Measurements from ENCODE around the gene JARID2.

Gene JARID2

GRCh38 chr6:15337582-15337981, 91.7 kb downstream of the JARID2 start:
- no peaks in the 10 kb centered on the region for H3K9me3 ChIP-seq (ENCODE audit: insufficient read depth, low read length)
- no peaks in the 10 kb centered on the region for H3K36me3 ChIP-seq (ENCODE audit: low read length)
- H4K20me1 ChIP-seq (ENCODE audit: low read depth, low read length): peaks cover 13% of the 10 kb centered on the region; the same call in 1 of the 2 replicates
- H3K9ac ChIP-seq (ENCODE audit: low read length): no peak overlapping the region
- no peak overlapping the region for H3K4me3 ChIP-seq (ENCODE audit: insufficient read depth, low read length, poor library complexity, severe bottlenecking)
- no peak overlapping the region for H3K27ac ChIP-seq (ENCODE audit: low read depth, low read length)
- no peak overlapping the region for H3K4me2 ChIP-seq (ENCODE audit: low read depth, low read length, poor library complexity, severe bottlenecking)
- no peaks in the 10 kb centered on the region for H3K79me2 ChIP-seq (ENCODE audit: insufficient read depth, low read length)
- H3F3A ChIP-seq (ENCODE audit: insufficient read depth): no peaks in the 10 kb centered on the region
- H2AFZ ChIP-seq (ENCODE audit: low read depth, low read length, severe bottlenecking): no peak overlapping the region
- no peak for TF ChIP-seq EZH2phosphoT487 (conservative IDR thresholded peaks at IDR 0.05; ENCODE audit: low read length)
- no peak for TF ChIP-seq CTCF (IDR thresholded peaks at IDR 0.05; ENCODE audit: insufficient read depth, low read length, poor library complexity, severe bottlenecking)
- no peaks in the 10 kb centered on the region for H3K27me3 ChIP-seq (ENCODE audit: low read length)
- no peaks in the 10 kb centered on the region for H3K9me2 ChIP-seq (replicated peaks; ENCODE audit: insufficient read depth, low read length)

- no peaks in the 10 kb centered on the region for H3F3A ChIP-seq (ENCODE audit: insufficient read depth)
- no peaks in the 10 kb centered on the region for H3K9me3 ChIP-seq (ENCODE audit: insufficient read depth, low read length)
- no peak overlapping the region for H3K4me2 ChIP-seq (ENCODE audit: low read depth, low read length, poor library complexity, severe bottlenecking)
- no peaks in the 10 kb centered on the region for H3K27me3 ChIP-seq (ENCODE audit: low read length)
- TF ChIP-seq EZH2phosphoT487 (conservative IDR thresholded peaks at IDR 0.05; ENCODE audit: low read length): no peak
- no peak for TF ChIP-seq CTCF (IDR thresholded peaks at IDR 0.05; ENCODE audit: insufficient read depth, low read length, poor library complexity, severe bottlenecking)
- H3K27ac ChIP-seq (ENCODE audit: low read depth, low read length): no peak overlapping the region
- no peaks in the 10 kb centered on the region for H3K79me2 ChIP-seq (ENCODE audit: insufficient read depth, low read length)
- H3K9ac ChIP-seq (ENCODE audit: low read length): no peak overlapping the region
- no peaks in the 10 kb centered on the region for H3K36me3 ChIP-seq (ENCODE audit: low read length)
- no peak overlapping the region for H3K4me3 ChIP-seq (ENCODE audit: insufficient read depth, low read length, poor library complexity, severe bottlenecking)
- H4K20me1 ChIP-seq (ENCODE audit: low read depth, low read length): peaks cover 15% of the 10 kb centered on the region; the same call in 1 of the 2 replicates
- H2AFZ ChIP-seq (ENCODE audit: low read depth, low read length, severe bottlenecking): no peak overlapping the region
- no peaks in the 10 kb centered on the region for H3K9me2 ChIP-seq (replicated peaks; ENCODE audit: insufficient read depth, low read length)
These were observed 92.6 kb downstream of the JARID2 start for GRCh38 chr6:15338476-15338875.

GRCh38 chr6:15339081-15339480, 93.2 kb downstream of the JARID2 start:
- Histone ChIP-seq H3F3A (ENCODE audit: insufficient read depth) (no peaks in the 10 kb centered on the region), H3K4me2 (ENCODE audit: low read depth, low read length, poor library complexity, severe bottlenecking) (no peak overlapping the region), H4K20me1 (ENCODE audit: low read depth, low read length) (peaks cover 15% of the 10 kb centered on the region; the same call in 1 of the 2 replicates), H3K9me3 (ENCODE audit: insufficient read depth, low read length) (no peaks in the 10 kb centered on the region), H3K27me3 (ENCODE audit: low read length) (no peaks in the 10 kb centered on the region), H3K9ac (ENCODE audit: low read length) (no peak overlapping the region), H3K4me3 (ENCODE audit: insufficient read depth, low read length, poor library complexity, severe bottlenecking) (no peak overlapping the region), H3K36me3 (ENCODE audit: low read length) (no peaks in the 10 kb centered on the region), H3K27ac (ENCODE audit: low read depth, low read length) (no peak overlapping the region), H2AFZ (ENCODE audit: low read depth, low read length, severe bottlenecking) (no peak overlapping the region), H3K9me2 (replicated peaks; ENCODE audit: insufficient read depth, low read length) (no peaks in the 10 kb centered on the region), H3K79me2 (ENCODE audit: insufficient read depth, low read length) (no peaks in the 10 kb centered on the region)
- TF ChIP-seq EZH2phosphoT487 (conservative IDR thresholded peaks at IDR 0.05; ENCODE audit: low read length) (no peak), CTCF (IDR thresholded peaks at IDR 0.05; ENCODE audit: insufficient read depth, low read length, poor library complexity, severe bottlenecking) (no peak)

Data from SU-DHL-6 (cell line).